DMS 273 treated with DMSO at 0.1 percent for 48 hours (cell line): ENCODE measurements around the gene NUTM2E.
"Not testable (repeated sequence)": the region's sequence is repeated elsewhere in the genome, so short reads cannot be mapped to it uniquely, and the experiment has no call there.

Source experiments
- DNase-seq: peaks from one replicate; lab custom pipeline; 2025; lab: John Stamatoyannopoulos, UW

NUTM2E gene

DNA sequence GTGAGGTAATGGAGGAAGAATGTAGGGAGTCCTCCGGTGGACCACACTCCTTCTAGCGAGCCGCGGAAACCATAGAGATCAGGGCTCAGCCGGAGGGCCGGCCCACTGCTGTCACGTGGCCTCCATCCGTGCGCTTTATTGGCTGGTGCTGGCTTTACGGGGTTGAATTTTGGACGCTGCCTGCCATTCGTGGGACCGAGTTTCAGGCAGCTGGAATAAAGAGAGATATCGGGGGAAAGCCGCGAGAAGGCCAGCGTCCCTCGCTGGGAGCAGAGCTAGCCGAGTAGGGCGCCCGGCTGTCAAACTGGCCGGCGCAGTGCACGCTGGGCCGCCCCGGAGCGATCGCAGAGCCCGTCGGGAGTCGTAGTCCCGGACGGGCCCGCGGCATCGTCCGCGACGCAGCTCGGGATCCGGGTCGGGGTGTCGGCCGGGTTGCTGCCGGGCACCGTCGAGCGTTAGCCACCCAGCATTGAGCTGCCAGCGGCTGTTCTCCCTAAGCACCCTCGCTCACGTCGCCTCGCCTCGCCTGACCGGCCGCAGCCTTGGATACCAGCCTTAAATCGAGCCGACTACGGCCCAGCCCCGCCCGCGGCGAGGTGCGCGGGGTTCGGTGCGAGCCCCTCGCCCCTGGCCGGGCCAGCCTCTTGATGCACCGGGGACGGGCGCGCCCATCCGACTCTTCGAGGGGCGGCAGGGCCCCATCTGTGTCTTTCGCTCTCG lies at the start of gene NUTM2E:
Gene NUTM2E, plus strand, starts transcription at position 244 of the 720 bp plus-strand sequence. CDS start 15,002 bp downstream, outside the sequence.
- DNase-seq: peak; percentile 33

DNA sequence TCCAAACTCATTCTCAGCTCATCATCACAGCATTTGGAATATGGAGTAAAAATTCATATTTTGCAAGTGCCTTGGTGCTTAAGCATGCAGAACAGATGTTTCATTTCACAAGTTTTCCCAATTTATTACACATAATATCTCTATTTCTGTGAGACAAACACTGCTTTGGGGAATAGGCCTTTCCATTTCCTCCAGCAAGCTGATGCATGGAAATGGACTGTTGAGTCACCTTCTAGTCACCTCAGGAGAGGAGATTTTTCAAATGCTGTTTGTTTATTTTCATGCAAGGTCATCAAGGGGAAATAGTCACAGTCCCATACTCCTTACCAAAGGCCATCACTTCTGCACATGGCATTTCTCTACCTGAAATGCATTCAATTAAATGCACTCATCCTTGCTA lies 48.5 kb upstream of the NUTM2E start:
- DNase-seq: not testable (repeated sequence)

GRCh38 chr10:79779310-79779938 lies 47.1 kb upstream of the NUTM2E start:
- DNase-seq: not testable (repeated sequence)

DNA sequence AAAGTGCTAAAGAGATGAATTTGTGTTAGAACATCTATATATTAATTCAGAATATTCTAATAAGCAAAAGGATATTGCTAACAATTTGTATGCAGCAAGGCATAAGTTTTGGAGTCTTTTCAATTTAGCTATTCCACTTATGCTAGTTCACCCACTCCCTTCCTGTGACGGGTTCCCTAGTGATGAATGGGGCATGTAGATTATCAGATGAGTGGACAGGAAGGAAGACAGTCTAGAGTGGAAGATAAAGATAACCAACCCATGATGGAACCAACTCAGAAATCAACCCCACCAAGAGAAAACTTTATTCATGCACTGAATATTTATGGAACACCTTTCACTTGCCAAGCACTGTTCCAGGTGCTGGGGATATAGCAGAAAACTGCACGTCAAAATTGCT lies 46.5 kb upstream of the NUTM2E start:
- not testable (repeated sequence) for DNase-seq

GRCh38 chr10:79781584-79781983 lies 45.0 kb upstream of the NUTM2E start:
- not testable (repeated sequence) for DNase-seq

GRCh38 chr10:79787455-79787952 lies 39.0 kb upstream of the NUTM2E start:
- DNase-seq: not testable (repeated sequence)

- not testable (repeated sequence) for DNase-seq
These were observed 37.2 kb upstream of the NUTM2E start for GRCh38 chr10:79789351-79789750.

GRCh38 chr10:79791906-79792517 lies 34.5 kb upstream of the NUTM2E start:
- DNase-seq: not testable (repeated sequence)

- not testable (repeated sequence) for DNase-seq
These were observed 27.2 kb upstream of the NUTM2E start for GRCh38 chr10:79799337-79799736.

GRCh38 chr10:79805857-79806256 lies 20.7 kb upstream of the NUTM2E start:
- not testable (repeated sequence) for DNase-seq

DNA sequence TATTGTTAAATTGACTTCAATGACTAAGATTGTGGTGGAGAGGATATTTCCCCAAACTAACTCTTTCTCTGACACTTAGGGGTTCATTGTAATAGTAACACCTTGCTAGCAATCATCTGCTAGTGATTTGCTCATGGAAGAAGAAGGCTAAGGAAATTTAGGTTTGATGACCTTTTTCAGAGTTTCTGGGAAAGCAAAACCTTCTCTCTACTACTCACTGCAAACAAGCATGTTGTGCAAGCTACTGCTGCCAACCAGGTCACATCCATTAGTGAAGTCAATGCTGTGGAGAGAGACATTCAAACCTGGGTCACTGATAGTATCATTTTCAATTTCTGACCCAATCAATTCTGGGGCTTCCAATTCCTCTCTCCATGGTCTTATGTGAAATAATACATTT lies 14.6 kb upstream of the NUTM2E start:
- DNase-seq: not testable (repeated sequence)

DNA sequence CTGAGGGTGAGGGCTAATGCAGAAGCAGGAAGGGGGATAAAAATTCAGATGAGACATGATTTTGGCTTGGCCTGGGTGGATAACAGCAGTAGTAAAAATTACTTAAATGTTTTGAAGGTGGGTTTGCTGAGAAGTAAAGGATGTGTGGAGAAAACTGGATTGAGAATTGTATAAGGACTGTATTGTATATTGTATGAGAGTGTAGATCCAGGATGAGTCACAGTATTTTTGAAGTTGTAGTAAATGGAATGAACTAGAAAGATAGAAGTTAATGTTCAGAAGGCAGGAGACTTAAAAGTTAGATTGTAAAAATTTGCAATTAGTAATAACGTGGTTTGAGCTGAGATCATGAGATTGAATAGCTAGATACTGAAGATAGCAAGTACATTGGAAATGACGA lies 10.2 kb upstream of the NUTM2E start:
- DNase-seq: not testable (repeated sequence)

- DNase-seq: not testable (repeated sequence)
These were observed 3.2 kb upstream of the NUTM2E start for GRCh38 chr10:79823387-79823786.

DNA sequence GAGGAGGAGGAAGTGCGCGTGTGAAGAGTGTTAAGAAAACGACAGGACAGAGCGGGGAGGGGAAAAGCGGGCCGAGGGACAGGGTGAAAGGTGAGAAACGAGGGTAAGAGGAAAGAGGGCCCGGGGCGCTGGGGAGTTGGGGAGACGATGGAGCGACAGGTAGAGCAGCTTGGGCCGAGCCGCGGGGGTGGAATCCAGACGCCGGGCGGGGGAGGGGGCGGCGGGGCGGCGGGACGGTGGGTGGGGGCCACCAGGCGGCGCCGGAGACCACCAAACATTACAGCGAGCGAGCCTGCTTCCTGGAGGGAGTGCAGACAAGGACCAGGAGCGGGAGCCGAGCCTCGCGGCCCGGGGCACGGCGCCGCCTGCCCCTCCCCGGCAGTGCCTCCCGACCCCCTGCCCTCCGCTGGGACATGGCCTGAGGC lies 940 bp upstream of the NUTM2E start:
- DNase-seq: not testable (repeated sequence)

GRCh38 chr10:79826131-79826495 lies 426 bp upstream of the NUTM2E start:
- not testable (repeated sequence) for DNase-seq

DNA sequence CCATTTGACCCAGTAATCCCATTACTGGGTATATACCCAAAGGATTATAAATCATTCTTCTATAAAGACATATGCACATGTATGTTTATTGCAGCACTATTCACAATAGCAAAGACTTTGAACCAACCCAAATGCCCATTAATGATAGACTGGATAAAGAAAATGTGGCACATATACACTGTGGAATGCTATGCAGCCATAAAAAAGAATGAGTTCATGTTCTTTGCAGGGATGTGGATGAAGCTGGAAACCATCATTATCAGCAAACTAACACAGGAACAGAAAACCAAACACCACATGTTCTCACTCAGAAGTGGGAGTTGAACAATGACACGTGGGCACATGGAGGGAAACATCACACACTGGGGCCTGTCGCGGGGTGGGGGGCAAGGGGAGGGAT lies 7.3 kb downstream of the NUTM2E start:
- not testable (repeated sequence) for DNase-seq

- not testable (repeated sequence) for DNase-seq
These were observed 9.4 kb downstream of the NUTM2E start for GRCh38 chr10:79835891-79836290.

DNA sequence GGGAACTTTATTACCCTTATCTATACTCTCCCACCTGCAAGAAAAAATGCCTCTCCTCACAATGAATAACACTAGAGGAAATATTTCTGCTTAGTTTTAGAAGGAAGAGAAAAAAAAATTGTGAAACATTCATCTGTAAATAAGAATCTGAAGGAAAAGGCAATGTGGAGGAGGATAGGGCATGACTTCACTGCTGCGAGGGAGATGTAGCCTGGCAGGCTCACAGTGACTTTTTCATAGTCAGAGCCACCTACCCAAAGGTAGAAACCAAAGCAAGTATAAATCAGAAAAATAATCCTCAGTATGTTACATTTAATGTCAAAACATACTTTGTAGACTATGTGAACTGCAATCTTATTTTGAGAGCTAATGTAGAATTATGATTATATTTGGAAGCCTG lies 10.4 kb downstream of the NUTM2E start:
- not testable (repeated sequence) for DNase-seq

DNA sequence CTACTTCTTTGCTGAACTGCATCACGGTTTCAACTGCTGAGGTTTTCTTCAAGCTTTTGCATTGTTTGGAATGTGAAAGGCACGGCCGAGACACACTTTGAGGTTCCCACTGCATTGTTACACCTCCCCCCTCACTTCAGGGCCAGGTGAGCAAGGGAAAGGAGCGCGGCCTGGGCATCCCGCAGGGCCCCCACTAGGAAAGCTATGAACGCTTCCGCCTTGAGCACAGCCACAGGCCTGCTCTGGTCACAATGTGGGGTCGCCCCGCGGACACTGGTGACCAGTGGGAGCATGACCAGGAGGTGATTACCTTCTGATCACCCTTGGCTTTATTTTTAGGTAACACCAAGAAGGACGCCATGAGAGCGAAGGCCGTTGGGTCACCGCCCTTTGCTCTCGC lies 11.9 kb downstream of the NUTM2E start:
- DNase-seq: not testable (repeated sequence)

- not testable (repeated sequence) for DNase-seq
These were observed 26.8 kb downstream of the NUTM2E start for GRCh38 chr10:79853191-79853854.

DNA sequence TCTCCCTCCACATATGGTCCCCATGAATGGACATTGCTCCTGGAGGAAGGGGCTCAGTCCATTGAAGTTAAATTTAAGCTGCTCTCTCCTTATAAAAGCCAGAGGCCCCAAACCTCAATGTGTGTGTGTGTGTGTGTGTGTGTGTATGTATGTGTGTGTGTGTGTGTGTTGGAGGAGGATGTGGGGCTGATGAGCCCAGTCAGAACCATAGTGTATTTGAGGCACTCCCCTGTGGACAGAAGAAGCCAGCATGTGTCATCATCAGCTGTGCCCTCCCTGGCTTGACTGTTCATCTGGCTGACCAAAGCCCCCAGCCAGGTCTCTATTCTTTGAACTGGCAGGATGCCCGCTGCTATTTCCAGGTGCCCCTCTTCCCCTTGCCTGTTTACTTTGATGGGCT lies 35.7 kb downstream of the NUTM2E start:
- not testable (repeated sequence) for DNase-seq

- DNase-seq: not testable (repeated sequence)
These were observed 36.3 kb downstream of the NUTM2E start for GRCh38 chr10:79862803-79863202.
